ENCODE results near the gene GRK1. TPM values are rescaled to one million over a fixed set of nuclear protein-coding genes. Genes with fewer than 3 reads are reported as not detected.

The GRK1 gene
- total RNA-seq, 1 donor from 2014 or later, result 1.1 TPM

DNA sequence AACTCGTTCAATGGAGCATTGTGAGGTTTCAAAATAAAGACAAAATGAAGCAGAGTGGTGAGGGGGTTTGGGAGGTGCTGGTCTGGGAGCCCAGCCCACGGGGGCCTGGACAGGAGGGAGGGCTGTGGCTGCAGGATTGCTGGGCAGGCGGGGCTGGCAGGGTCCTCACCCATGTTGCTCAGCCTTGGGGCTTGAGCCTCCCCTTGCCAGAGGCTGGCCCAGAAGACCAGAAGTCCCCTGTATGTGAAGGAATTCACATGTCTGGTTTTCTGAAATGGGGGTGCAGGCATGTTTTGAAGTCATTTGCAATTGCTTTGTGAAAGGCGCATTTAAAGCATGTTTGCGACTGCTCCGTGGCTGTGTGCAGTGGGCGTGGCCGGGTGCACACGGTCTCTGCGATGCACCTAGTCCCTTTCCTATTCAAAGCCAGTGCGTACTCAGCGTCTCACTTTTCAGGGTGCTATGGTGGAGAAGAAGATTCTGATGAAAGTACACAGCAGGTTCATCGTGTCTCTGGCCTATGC, 2.3 kb downstream of the GRK1 start:
- H3K9me3 Mint-ChIP-seq (ENCODE audit: low read depth), result no peaks in the 10 kb centered on the region
- H3K4me3 Mint-ChIP-seq (ENCODE audit: low read depth), result no peak overlapping the region
- H3K27ac Mint-ChIP-seq, result no peak overlapping the region
- DNase-seq (ENCODE audit: low spot score, unreplicated experiment), result no peak
- no peaks in the 10 kb centered on the region for H3K36me3 Mint-ChIP-seq (ENCODE audit: insufficient read depth)
- TF ChIP-seq, protein P1, sequence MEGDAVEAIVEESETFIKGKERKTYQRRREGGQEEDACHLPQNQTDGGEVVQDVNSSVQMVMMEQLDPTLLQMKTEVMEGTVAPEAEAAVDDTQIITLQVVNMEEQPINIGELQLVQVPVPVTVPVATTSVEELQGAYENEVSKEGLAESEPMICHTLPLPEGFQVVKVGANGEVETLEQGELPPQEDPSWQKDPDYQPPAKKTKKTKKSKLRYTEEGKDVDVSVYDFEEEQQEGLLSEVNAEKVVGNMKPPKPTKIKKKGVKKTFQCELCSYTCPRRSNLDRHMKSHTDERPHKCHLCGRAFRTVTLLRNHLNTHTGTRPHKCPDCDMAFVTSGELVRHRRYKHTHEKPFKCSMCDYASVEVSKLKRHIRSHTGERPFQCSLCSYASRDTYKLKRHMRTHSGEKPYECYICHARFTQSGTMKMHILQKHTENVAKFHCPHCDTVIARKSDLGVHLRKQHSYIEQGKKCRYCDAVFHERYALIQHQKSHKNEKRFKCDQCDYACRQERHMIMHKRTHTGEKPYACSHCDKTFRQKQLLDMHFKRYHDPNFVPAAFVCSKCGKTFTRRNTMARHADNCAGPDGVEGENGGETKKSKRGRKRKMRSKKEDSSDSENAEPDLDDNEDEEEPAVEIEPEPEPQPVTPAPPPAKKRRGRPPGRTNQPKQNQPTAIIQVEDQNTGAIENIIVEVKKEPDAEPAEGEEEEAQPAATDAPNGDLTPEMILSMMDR (IDR thresholded peaks at IDR 0.05; ENCODE audit: unreplicated experiment), result no peak
- peaks cover 11% of the 10 kb centered on the region for H3K4me1 Mint-ChIP-seq (ENCODE audit: low read depth)
- H3K27me3 Mint-ChIP-seq, result peaks cover 9% of the 10 kb centered on the region

DNA sequence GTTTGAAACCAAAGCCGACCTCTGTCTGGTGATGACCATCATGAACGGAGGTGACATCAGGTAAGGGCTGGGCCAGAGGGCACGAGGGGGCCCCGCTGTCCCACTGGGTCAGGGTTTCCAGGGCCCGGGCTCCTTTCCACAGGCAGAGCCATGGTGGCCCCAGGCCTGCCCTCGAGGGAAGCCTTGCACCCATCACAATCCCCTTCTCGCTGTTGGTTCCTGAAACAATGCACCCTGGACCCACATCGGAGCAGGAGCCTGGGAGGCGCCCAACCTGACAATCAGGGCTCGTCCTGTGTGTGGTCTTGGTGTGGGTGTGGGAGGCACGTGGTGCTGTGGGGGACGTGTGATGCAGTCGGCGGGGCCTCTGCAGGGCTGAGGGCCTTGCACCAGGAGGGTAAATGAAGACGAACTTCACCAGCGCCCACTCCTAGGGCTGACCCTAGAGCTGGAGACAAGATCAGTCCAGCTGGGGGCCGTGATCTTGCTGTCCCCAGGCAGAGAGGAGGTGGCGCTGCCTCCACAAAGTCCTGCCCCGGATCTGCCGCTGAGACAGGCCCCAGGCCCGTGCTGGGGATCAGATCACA, 2.8 kb downstream of the GRK1 start:
- TF ChIP-seq, protein P1 (IDR thresholded peaks at IDR 0.05; ENCODE audit: unreplicated experiment), result no peak
- peaks cover 7% of the 10 kb centered on the region for H3K4me1 Mint-ChIP-seq (ENCODE audit: low read depth)
- no peaks in the 10 kb centered on the region for H3K36me3 Mint-ChIP-seq (ENCODE audit: insufficient read depth)
- no peak overlapping the region for H3K27ac Mint-ChIP-seq
- peaks cover 9% of the 10 kb centered on the region for H3K27me3 Mint-ChIP-seq
- no peak for DNase-seq (ENCODE audit: low spot score, unreplicated experiment)
- H3K4me3 Mint-ChIP-seq (ENCODE audit: low read depth), result no peak overlapping the region
- no peaks in the 10 kb centered on the region for H3K9me3 Mint-ChIP-seq (ENCODE audit: low read depth)

DNA sequence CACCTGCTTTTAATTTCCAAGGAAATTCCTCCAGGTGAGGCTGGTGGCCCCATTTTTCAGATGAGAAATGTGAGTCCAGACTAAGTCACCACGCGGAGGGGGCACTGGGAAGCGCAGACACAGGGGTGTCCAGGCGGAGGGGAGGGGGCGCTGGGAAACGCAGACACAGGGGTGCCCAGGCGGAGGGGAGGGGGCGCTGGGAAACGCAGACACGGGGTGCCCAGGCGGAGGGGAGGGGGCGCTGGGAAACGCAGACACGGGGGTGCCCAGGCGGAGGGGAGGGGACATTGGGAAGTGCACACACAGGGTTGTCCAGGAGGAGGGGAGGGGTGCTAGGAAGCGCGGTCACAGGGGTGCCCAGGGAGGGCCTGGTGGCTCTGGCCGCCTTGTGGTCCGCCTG, 3.5 kb downstream of the GRK1 start:
- TF ChIP-seq, protein P1 (IDR thresholded peaks at IDR 0.05; ENCODE audit: unreplicated experiment), result no peak
- no peak for DNase-seq (ENCODE audit: low spot score, unreplicated experiment)
- Mint-ChIP-seq H3K4me3 (ENCODE audit: low read depth) (no peak overlapping the region), H3K9me3 (ENCODE audit: low read depth) (no peaks in the 10 kb centered on the region), H3K36me3 (ENCODE audit: insufficient read depth) (no peaks in the 10 kb centered on the region), H3K27me3 (peaks cover 9% of the 10 kb centered on the region), H3K27ac (no peak overlapping the region), H3K4me1 (ENCODE audit: low read depth) (peaks cover 4% of the 10 kb centered on the region)

DNA sequence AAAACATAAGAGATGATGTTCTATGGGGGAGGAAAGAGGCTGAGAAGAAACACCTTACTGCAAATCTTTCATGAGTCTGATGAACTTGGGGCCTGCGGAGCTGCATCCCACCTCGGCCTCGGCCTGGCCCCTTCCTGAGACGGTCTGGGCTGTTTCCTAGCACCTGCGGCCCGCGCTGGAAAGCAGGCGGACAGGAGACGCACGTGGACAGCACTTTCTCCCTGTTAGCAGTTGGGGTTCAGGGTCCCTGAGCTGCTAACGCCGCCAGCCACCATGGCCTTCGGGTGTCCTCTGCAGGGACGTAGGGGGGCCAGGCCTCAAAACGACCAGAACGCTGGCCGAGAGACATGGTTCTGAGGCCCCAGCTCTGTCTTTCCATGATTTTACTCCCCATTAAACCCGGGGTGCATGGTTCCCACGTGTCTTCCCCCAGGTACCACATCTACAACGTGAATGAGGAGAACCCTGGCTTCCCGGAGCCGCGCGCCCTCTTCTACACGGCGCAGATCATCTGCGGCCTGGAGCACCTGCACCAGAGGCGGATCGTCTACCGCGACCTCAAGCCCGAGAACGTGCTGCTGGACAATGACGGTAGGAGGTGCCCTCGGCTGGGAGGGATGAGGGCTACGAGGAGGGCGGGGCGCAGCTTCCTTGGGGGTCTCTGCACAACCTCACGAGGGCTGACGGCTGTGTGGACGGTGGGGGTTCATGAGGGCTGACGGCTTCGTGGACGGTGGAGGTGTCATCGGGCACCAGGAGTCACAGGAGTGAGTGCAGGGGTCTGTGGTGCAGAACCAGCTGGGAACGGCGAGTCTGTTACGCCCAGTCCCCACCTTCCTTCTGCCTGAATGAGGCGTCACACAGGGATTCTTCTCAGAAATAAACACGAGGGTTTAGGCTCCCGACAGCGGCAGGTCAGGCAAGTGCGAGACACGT, 4.3 kb downstream of the GRK1 start:
- peaks cover 9% of the 10 kb centered on the region for H3K27me3 Mint-ChIP-seq
- TF ChIP-seq, protein P1 (IDR thresholded peaks at IDR 0.05; ENCODE audit: unreplicated experiment), result no peak
- H3K27ac Mint-ChIP-seq, result no peak overlapping the region
- no peaks in the 10 kb centered on the region for H3K36me3 Mint-ChIP-seq (ENCODE audit: insufficient read depth)
- no peak overlapping the region for H3K4me3 Mint-ChIP-seq (ENCODE audit: low read depth)
- no peak for DNase-seq (ENCODE audit: low spot score, unreplicated experiment)
- no peaks in the 10 kb centered on the region for H3K9me3 Mint-ChIP-seq (ENCODE audit: low read depth)
- H3K4me1 Mint-ChIP-seq (ENCODE audit: low read depth), result peaks cover 4% of the 10 kb centered on the region

DNA sequence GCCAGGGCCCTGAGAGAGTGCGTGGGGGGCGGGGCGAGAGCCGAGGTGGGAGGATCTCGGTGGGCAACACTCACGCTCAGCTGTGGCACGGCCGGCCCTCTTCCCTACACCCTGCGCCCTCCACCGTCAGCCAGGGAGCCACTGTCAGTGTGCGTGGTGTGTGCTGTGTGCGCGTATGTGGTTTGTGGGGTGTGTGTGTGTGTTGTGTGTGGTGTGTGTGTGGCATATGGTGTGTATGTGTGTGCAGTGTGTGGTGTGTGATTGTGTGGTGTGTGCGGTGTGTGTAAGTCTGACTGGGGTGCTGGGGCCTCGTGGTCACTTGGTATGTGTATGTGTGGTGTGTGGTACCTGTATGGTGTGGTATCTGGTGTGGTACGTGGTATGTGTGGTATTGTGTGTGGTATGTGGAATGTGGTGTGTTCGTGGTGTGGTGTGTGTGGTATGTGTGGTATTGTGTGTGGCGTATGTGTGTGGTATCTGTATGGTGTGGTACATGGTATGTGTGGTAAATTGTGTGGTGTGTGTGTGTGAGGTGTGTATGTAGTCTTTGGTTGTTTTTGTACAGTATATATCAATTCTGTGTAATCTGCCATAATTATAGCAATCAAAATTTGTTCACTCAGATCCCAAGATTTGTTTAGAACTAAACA, 5.1 kb downstream of the GRK1 start:
- no peak overlapping the region for H3K27ac Mint-ChIP-seq
- no peaks in the 10 kb centered on the region for H3K36me3 Mint-ChIP-seq (ENCODE audit: insufficient read depth)
- no peak overlapping the region for H3K4me3 Mint-ChIP-seq (ENCODE audit: low read depth)
- H3K9me3 Mint-ChIP-seq (ENCODE audit: low read depth), result no peaks in the 10 kb centered on the region
- no peak for DNase-seq (ENCODE audit: low spot score, unreplicated experiment)
- no peaks in the 10 kb centered on the region for H3K4me1 Mint-ChIP-seq (ENCODE audit: low read depth)
- TF ChIP-seq, protein P1 (IDR thresholded peaks at IDR 0.05; ENCODE audit: unreplicated experiment), result no peak
- H3K27me3 Mint-ChIP-seq, result peaks cover 9% of the 10 kb centered on the region

Data from progenitor cell of endocrine pancreas (in vitro differentiated cells).